ENCODE results near the gene POLR3K. TPM values are rescaled to one million over a fixed set of nuclear protein-coding genes. Genes with fewer than 3 reads are reported as not detected.
A peak's percentile ranks its signal among the peaks of the same experiment; 100 is the strongest.
"Not testable (repeated sequence)": the region's sequence is repeated elsewhere in the genome, so short reads cannot be mapped to it uniquely, and the experiment has no call there.

POLR3K gene
- total RNA-seq, 1 experiment from 2014 or later = 30.2 TPM

DNA sequence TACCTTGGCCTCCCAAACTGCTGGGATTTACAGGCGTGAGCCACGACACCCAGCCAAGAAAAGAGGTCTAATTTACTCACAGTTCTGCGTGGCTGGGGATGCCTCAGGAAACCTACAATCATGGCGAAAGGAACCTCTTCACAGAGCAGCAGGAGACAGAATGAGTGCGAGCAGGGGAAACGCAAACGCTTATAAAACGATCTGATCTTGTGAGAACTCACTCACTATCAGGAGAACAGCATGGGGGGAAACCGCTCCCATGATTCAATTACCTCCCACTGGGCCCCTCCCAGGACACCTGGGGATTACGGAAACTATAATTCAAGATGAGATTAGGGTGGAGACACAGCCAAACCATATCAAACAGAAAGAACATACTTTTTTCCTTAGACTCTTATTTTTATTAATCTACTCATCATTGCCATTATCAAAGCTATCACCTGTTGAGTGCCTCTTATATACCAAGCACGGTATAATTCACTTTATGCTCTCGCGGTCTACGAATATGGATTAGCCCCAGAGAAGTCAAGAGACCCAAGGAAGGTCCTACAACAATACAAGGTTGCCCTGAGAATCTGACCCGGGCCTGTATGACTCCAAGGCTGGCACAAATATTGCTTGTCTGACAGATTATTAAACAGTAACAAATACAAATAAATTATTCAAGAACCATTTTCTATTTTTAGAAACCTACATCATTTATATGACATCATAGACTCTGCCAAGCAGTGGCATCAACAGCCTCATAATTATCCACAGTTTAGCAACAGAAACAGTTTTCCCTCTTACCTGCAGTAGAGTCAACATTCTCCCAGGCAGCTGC lies 2.4 kb downstream of the POLR3K start:
- Histone ChIP-seq H3K4me2 (ENCODE audit: low read length) (peak overlapping the region; percentile 82), H3K79me2 (ENCODE audit: low read length) (peaks cover 53% of the 10 kb centered on the region), H3K27me3 (ENCODE audit: low read length) (no peaks in the 10 kb centered on the region), H3K9me2 (replicated peaks; ENCODE audit: low read length) (no peaks in the 10 kb centered on the region), H3K9me3 (ENCODE audit: low read length) (no peaks in the 10 kb centered on the region), H3K36me3 (ENCODE audit: low read depth, low read length) (peaks cover 5% of the 10 kb centered on the region), H2AFZ (ENCODE audit: low read length) (no peak overlapping the region), H3K4me1 (ENCODE audit: insufficient read depth, low read length) (0 out of 2 replicates have a peak, but pooled peaks cover 5% of the 10 kb centered on the region), H3K9ac (ENCODE audit: low read length) (no peak overlapping the region), H3F3A (ENCODE audit: low read length, unreplicated experiment) (no peaks in the 10 kb centered on the region), H3K27ac (ENCODE audit: low read length) (no peak overlapping the region), H4K20me1 (ENCODE audit: low read length) (no peaks in the 10 kb centered on the region), H3K4me3 (ENCODE audit: low read length) (peak overlapping the region; percentile 93)
- DNase-seq (no peak), ATAC-seq (no peak)
- TF ChIP-seq EZH2phosphoT487 (IDR thresholded peaks at IDR 0.05; ENCODE audit: borderline replicate concordance, low read length) = no peak
- TF ChIP-seq, protein P1, sequence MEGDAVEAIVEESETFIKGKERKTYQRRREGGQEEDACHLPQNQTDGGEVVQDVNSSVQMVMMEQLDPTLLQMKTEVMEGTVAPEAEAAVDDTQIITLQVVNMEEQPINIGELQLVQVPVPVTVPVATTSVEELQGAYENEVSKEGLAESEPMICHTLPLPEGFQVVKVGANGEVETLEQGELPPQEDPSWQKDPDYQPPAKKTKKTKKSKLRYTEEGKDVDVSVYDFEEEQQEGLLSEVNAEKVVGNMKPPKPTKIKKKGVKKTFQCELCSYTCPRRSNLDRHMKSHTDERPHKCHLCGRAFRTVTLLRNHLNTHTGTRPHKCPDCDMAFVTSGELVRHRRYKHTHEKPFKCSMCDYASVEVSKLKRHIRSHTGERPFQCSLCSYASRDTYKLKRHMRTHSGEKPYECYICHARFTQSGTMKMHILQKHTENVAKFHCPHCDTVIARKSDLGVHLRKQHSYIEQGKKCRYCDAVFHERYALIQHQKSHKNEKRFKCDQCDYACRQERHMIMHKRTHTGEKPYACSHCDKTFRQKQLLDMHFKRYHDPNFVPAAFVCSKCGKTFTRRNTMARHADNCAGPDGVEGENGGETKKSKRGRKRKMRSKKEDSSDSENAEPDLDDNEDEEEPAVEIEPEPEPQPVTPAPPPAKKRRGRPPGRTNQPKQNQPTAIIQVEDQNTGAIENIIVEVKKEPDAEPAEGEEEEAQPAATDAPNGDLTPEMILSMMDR (conservative IDR thresholded peaks at IDR 0.05; ENCODE audit: low read depth, low read length) = no peak
- TSS peak; percentile 17 for BruUV-seq (replicated peaks)
- POLR2A ChIA-PET (ENCODE audit: unreplicated experiment) = no interaction called here
- CTCF ChIA-PET = interaction anchor here (0.5 kb wide), 1 partner anchor 154 kb away, joined by 3 read pairs; no protein-coding TSS in a partner anchor
- intact Hi-C loops (cut with micrococcal nuclease) = no loop called here

DNA sequence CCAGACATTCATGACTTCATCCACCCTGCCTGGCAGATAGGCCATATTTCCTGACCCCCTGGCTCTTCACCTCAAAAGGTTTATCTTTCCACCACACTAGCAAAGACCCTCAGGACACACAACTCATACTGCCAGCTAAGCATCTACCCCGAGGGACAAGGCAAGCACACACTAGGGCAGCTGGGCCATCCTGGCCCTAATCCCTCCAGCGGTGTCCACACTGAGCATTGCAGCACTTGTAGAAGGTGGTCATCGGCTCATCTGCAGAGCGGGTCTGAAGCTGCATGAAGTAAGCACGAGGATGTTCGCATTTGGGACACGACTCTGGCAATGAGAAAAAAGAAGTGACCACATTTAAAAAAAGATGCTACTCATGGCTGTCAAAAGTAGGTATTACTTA lies 6.2 kb downstream of the POLR3K start:
- POLR2A ChIA-PET (ENCODE audit: unreplicated experiment) = no interaction called here
- Histone ChIP-seq H3K9me3 (ENCODE audit: low read length) (no peaks in the 10 kb centered on the region), H3K4me3 (ENCODE audit: low read length) (no peak overlapping the region), H3K27ac (ENCODE audit: low read length) (no peak overlapping the region), H4K20me1 (ENCODE audit: low read length) (no peaks in the 10 kb centered on the region), H3F3A (ENCODE audit: low read length, unreplicated experiment) (no peaks in the 10 kb centered on the region), H3K36me3 (ENCODE audit: low read depth, low read length) (peaks cover 8% of the 10 kb centered on the region), H3K4me2 (ENCODE audit: low read length) (no peak overlapping the region), H3K4me1 (ENCODE audit: insufficient read depth, low read length) (peaks cover 10% of the 10 kb centered on the region), H3K9me2 (replicated peaks; ENCODE audit: low read length) (no peaks in the 10 kb centered on the region), H3K9ac (ENCODE audit: low read length) (no peak overlapping the region), H3K79me2 (ENCODE audit: low read length) (peaks cover 25% of the 10 kb centered on the region), H3K27me3 (ENCODE audit: low read length) (no peaks in the 10 kb centered on the region), H2AFZ (ENCODE audit: low read length) (no peak overlapping the region)
- ATAC-seq (no peak), DNase-seq (no peak)
- CTCF ChIA-PET = no interaction called here
- intact Hi-C loops (cut with micrococcal nuclease) = no loop called here
- TF ChIP-seq EZH2phosphoT487 (IDR thresholded peaks at IDR 0.05; ENCODE audit: borderline replicate concordance, low read length) (no peak), EZH2 (IDR thresholded peaks at IDR 0.05; ENCODE audit: low read length, unreplicated experiment) (no peak)
- TF ChIP-seq, protein P1 (conservative IDR thresholded peaks at IDR 0.05; ENCODE audit: low read depth, low read length) = no peak
- no TSS peak for BruUV-seq (replicated peaks)

DNA sequence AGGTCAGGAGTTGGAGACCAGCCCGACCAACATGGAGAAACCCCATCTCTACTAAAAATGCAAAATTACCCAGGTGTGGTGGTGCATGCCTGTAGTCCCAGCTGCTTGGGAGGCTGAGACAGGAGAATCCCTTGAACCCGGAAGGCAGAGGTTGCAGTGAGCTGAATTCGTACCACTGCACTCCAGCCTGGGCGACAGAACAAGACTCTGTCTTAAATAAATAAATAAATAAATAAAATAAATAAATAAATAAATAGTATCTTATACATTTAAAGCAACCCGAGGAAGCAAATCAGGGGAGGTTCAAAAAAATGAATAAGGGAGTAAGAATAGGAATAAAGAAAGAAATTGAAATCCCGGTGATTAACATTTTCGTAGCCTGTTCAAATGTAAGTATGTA lies 6.9 kb downstream of the POLR3K start:
- H3K27me3 ChIP-seq (ENCODE audit: low read length); POLR2A ChIA-PET (ENCODE audit: unreplicated experiment); H4K20me1 ChIP-seq (ENCODE audit: low read length); intact Hi-C loops (cut with micrococcal nuclease); H3K4me2 ChIP-seq (ENCODE audit: low read length); ATAC-seq; H3K4me1 ChIP-seq (ENCODE audit: insufficient read depth, low read length); H3F3A ChIP-seq (ENCODE audit: low read length, unreplicated experiment); H3K4me3 ChIP-seq (ENCODE audit: low read length); BruUV-seq (replicated peaks); H3K9me2 ChIP-seq (replicated peaks; ENCODE audit: low read length); CTCF ChIA-PET; H3K9ac ChIP-seq (ENCODE audit: low read length); H2AFZ ChIP-seq (ENCODE audit: low read length); DNase-seq; H3K9me3 ChIP-seq (ENCODE audit: low read length); H3K36me3 ChIP-seq (ENCODE audit: low read depth, low read length); H3K27ac ChIP-seq (ENCODE audit: low read length): not testable (repeated sequence)
- H3K79me2 ChIP-seq (ENCODE audit: low read length) = peaks cover 18% of the 10 kb centered on the region

Measured in PC-3 (cell line).